Measurements from ENCODE around the gene TFDP2. TPM values are rescaled to one million over a fixed set of nuclear protein-coding genes. Genes with fewer than 3 reads are reported as not detected.
A peak's percentile ranks its signal among the peaks of the same experiment; 100 is the strongest.

Gene TFDP2
- total RNA-seq, 1 experiment from 2014 or later = 43.2 TPM

- TF ChIP-seq CTCF (IDR thresholded peaks at IDR 0.05; ENCODE audit: unreplicated experiment) = no peak
- no peak overlapping the region for H3K4me3 Mint-ChIP-seq (ENCODE audit: unreplicated experiment)
- no peak overlapping the region for H3K27ac Mint-ChIP-seq (ENCODE audit: low read depth, unreplicated experiment)
- peaks cover 8% of the 10 kb centered on the region for H3K36me3 Mint-ChIP-seq (ENCODE audit: insufficient read depth, unreplicated experiment)
- H3K4me1 Mint-ChIP-seq (ENCODE audit: insufficient read depth, unreplicated experiment) = peaks cover 7% of the 10 kb centered on the region
- H3K27me3 Mint-ChIP-seq (ENCODE audit: insufficient read depth, unreplicated experiment) = no peaks in the 10 kb centered on the region
- DNase-seq (ENCODE audit: unreplicated experiment) = no peak
- no TSS peak for BruUV-seq (replicated peaks)
- no peaks in the 10 kb centered on the region for H3K9me3 Mint-ChIP-seq (ENCODE audit: unreplicated experiment)
- intact Hi-C loops (cut with micrococcal nuclease) = no loop called here
- POLR2A ChIA-PET = interaction anchor here (0.6 to 4.0 kb wide), 4 partner anchors 8 to 52 kb away, joined by 3 to 17 read pairs (median 4); no protein-coding TSS in a partner anchor
- CTCF ChIA-PET = interaction anchor here (0.6 to 1.2 kb wide), 2 partner anchors 386 to 751 kb away, joined by 3 to 4 read pairs; no protein-coding TSS in a partner anchor
These were observed 203.4 kb downstream of the TFDP2 start for GRCh38 chr3:141945726-141946485.

GRCh38 chr3:141942006-141942405 is 207.3 kb downstream of the TFDP2 start:
- H3K27me3 Mint-ChIP-seq (ENCODE audit: insufficient read depth, unreplicated experiment) = no peaks in the 10 kb centered on the region
- no peaks in the 10 kb centered on the region for H3K9me3 Mint-ChIP-seq (ENCODE audit: unreplicated experiment)
- intact Hi-C loops (cut with micrococcal nuclease) = no loop called here
- BruUV-seq (replicated peaks) = no TSS peak
- H3K4me3 Mint-ChIP-seq (ENCODE audit: unreplicated experiment) = no peak overlapping the region
- H3K4me1 Mint-ChIP-seq (ENCODE audit: insufficient read depth, unreplicated experiment) = peaks cover 24% of the 10 kb centered on the region
- peaks cover 1% of the 10 kb centered on the region for H3K36me3 Mint-ChIP-seq (ENCODE audit: insufficient read depth, unreplicated experiment)
- DNase-seq (ENCODE audit: unreplicated experiment) = no peak
- ChIA-PET CTCF (interaction anchor here (0.6 kb wide), 1 partner anchor 16 kb away, joined by 3 read pairs; no protein-coding TSS in a partner anchor), POLR2A (no interaction called here)
- no peak for TF ChIP-seq CTCF (IDR thresholded peaks at IDR 0.05; ENCODE audit: unreplicated experiment)
- H3K27ac Mint-ChIP-seq (ENCODE audit: low read depth, unreplicated experiment) = no peak overlapping the region

DNA sequence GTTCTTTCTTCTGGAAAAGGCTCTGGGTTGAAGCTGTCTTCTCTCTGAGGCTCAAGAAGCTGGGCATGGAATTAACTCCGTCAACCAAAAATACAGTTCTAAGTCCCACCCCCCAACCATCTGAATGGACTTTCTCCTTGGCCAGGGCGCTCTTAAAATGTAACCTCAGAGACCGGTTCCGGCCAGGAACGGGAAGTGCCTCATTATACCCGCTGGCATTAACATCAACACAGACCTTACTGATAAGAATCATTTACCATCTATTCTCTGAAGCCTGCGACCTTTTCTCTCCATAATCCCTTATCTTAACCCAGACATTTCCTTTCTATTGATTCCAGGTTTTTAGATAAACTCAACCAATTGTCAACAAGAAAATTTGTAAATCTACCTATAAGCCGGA is 208.3 kb downstream of the TFDP2 start:
- no peak for TF ChIP-seq CTCF (IDR thresholded peaks at IDR 0.05; ENCODE audit: unreplicated experiment)
- no TSS peak for BruUV-seq (replicated peaks)
- DNase-seq (ENCODE audit: unreplicated experiment) = no peak

DNA sequence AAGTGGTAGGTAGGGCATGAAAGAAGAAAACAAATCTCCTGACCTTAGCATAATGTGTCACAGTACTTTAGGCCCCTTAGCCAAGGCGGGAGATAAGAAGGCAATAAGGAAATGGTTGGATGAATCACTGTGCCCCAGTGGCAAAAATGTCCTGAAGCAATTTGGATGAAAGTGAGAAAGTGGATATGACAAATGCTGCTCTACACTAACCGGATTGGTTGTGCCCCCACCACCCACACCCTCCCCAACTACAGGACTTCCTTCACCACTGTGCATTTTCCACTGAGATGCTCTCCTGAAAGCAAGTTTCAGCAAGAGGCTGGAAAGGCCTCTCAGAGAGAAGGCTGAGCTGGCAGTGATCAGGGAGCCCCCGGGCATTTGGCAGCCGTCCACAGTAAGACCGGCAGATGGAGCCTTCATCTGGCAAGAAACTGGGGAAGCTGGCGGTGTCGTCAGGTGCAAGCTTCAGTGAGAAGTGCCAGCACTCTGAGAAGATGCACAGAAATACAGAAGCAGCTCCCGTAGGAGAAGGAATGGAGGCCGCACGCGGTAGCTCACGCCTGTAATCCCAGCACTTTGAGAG is 209.1 kb downstream of the TFDP2 start:
- H3K27me3 Mint-ChIP-seq (ENCODE audit: insufficient read depth, unreplicated experiment) = no peaks in the 10 kb centered on the region
- intact Hi-C loops (cut with micrococcal nuclease) = no loop called here
- no peaks in the 10 kb centered on the region for H3K36me3 Mint-ChIP-seq (ENCODE audit: insufficient read depth, unreplicated experiment)
- CTCF ChIA-PET = interaction anchor here (0.6 to 1.2 kb wide), 6 partner anchors 12 to 443 kb away, joined by 3 to 4 read pairs (median 3); no protein-coding TSS in a partner anchor
- H3K27ac Mint-ChIP-seq (ENCODE audit: low read depth, unreplicated experiment) = peak overlapping the region; percentile 47
- peak overlapping the region; percentile 44 for H3K4me3 Mint-ChIP-seq (ENCODE audit: unreplicated experiment)
- BruUV-seq (replicated peaks) = no TSS peak
- TF ChIP-seq CTCF (IDR thresholded peaks at IDR 0.05; ENCODE audit: unreplicated experiment) = no peak
- POLR2A ChIA-PET = interaction anchor here (0.6 to 1.5 kb wide), 17 partner anchors 8 to 574 kb away, joined by 3 to 8 read pairs (median 4); no protein-coding TSS in a partner anchor
- H3K9me3 Mint-ChIP-seq (ENCODE audit: unreplicated experiment) = no peaks in the 10 kb centered on the region
- DNase-seq (ENCODE audit: unreplicated experiment) = peak; percentile 97
- peaks cover 24% of the 10 kb centered on the region for H3K4me1 Mint-ChIP-seq (ENCODE audit: insufficient read depth, unreplicated experiment)

More for the DNA sequence above, 208.3 kb downstream of the TFDP2 start:
- intact Hi-C loops (cut with micrococcal nuclease) = no loop called here
- Mint-ChIP-seq H3K36me3 (ENCODE audit: insufficient read depth, unreplicated experiment) (no peaks in the 10 kb centered on the region), H3K4me1 (ENCODE audit: insufficient read depth, unreplicated experiment) (peaks cover 24% of the 10 kb centered on the region), H3K4me3 (ENCODE audit: unreplicated experiment) (peak overlapping the region; percentile 3), H3K27ac (ENCODE audit: low read depth, unreplicated experiment) (no peak overlapping the region), H3K27me3 (ENCODE audit: insufficient read depth, unreplicated experiment) (no peaks in the 10 kb centered on the region), H3K9me3 (ENCODE audit: unreplicated experiment) (no peaks in the 10 kb centered on the region)
- ChIA-PET POLR2A (interaction anchor here (0.6 to 1.5 kb wide), 17 partner anchors 9 to 575 kb away, joined by 3 to 8 read pairs (median 4); no protein-coding TSS in a partner anchor), CTCF (interaction anchor here (0.6 to 1.2 kb wide), 6 partner anchors 10 to 443 kb away, joined by 3 to 4 read pairs (median 4); no protein-coding TSS in a partner anchor)
